ENCODE data around the gene OBSL1.
A peak's percentile ranks its signal among the peaks of the same experiment; 100 is the strongest.

Gene OBSL1
- 0.23 to 7.8 (median 0.98) reads per million in 18 experiments for total RNA-seq

GRCh38 chr2:219571311-219572236, at the start of gene OBSL1:
OBSL1 (minus strand) TSS chr2:219571539; CDS start chr2:219571232, 307 bp downstream.
- DNase-seq: peak in 1 of 2 donors; percentile 16

- DNase-seq: no peak
These were observed 49.2 kb upstream of the OBSL1 start for GRCh38 chr2:219620546-219620945.

- DNase-seq: no peak
These were observed 47.9 kb upstream of the OBSL1 start for GRCh38 chr2:219619235-219619634.

GRCh38 chr2:219618733-219619122, 47.4 kb upstream of the OBSL1 start:
- no peak for DNase-seq

- DNase-seq: no peak
These were observed 45.2 kb upstream of the OBSL1 start for GRCh38 chr2:219616550-219616949.

- DNase-seq: no peak
These were observed 44.6 kb upstream of the OBSL1 start for GRCh38 chr2:219615894-219616293.

- DNase-seq: no peak
These were observed 43.7 kb upstream of the OBSL1 start for GRCh38 chr2:219615036-219615435.

- DNase-seq: no peak
These were observed 42.9 kb upstream of the OBSL1 start for GRCh38 chr2:219614076-219614860.

- no peak for DNase-seq
These were observed 42.2 kb upstream of the OBSL1 start for GRCh38 chr2:219613461-219614070.

- DNase-seq: no peak
These were observed 41.4 kb upstream of the OBSL1 start for GRCh38 chr2:219612577-219613286.

- DNase-seq: no peak
These were observed 40.7 kb upstream of the OBSL1 start for GRCh38 chr2:219611866-219612576.

GRCh38 chr2:219611306-219611705, 40.0 kb upstream of the OBSL1 start:
- no peak for DNase-seq

GRCh38 chr2:219609149-219609750, 37.9 kb upstream of the OBSL1 start:
- DNase-seq: no peak

- no peak for DNase-seq
These were observed 37.1 kb upstream of the OBSL1 start for GRCh38 chr2:219608399-219608964.

- DNase-seq: no peak
These were observed 36.6 kb upstream of the OBSL1 start for GRCh38 chr2:219607931-219608330.

GRCh38 chr2:219605607-219605954, 34.2 kb upstream of the OBSL1 start:
- no peak for DNase-seq

GRCh38 chr2:219603771-219604170, 32.4 kb upstream of the OBSL1 start:
- peak; percentile 43 to 49 for DNase-seq

GRCh38 chr2:219598308-219599078, 27.2 kb upstream of the OBSL1 start:
- no peak for DNase-seq

- DNase-seq: peak; percentile 98
These were observed 26.4 kb upstream of the OBSL1 start, which contains the start of gene STK11IP for GRCh38 chr2:219597552-219598307. STK11IP (plus strand) TSS chr2:219597857; CDS start chr2:219598120, 263 bp downstream.

Data from inflammatory macrophage (primary cell).